ENCODE measurements around the gene TBC1D1. TPM values are rescaled to one million over a fixed set of nuclear protein-coding genes. Genes with fewer than 3 reads are reported as not detected.

The TBC1D1 gene
- total RNA-seq, 2 experiments from 2014 or later = 40.7 to 46.5 TPM

- Histone ChIP-seq H3K4me1 (ENCODE audit: insufficient read depth, low read length) (peaks cover 17% of the 10 kb centered on the region), H3K27me3 (ENCODE audit: control insufficient read depth in 1 of 2, insufficient read depth in 2 of 2, low read length in 2 of 2) (no peaks in the 10 kb centered on the region), H3K36me3 (ENCODE audit: insufficient read depth, low read length) (no peaks in the 10 kb centered on the region), H3K9me3 (ENCODE audit: control insufficient read depth in 1 of 2, insufficient read depth in 1 of 2, low read length in 2 of 2) (no peaks in the 10 kb centered on the region), H3K4me3 (ENCODE audit: low read length) (peak overlapping the region; percentile 50), H3K27ac (ENCODE audit: low read depth in 1 of 2, low read length in 2 of 2) (peak overlapping the region; percentile 61 to 74)
- ChIA-PET POLR2A (interaction anchor here (0.6 to 2.7 kb wide), 5 partner anchors 9 to 1441 kb away, joined by 3 to 12 read pairs (median 4); partner anchors contain the start of genes PGM2 and TBC1D1), CTCF (interaction anchor here (0.7 to 1.2 kb wide), 2 partner anchors 14 to 85 kb away, joined by 3 to 4 read pairs; no protein-coding TSS in a partner anchor)
- H3K27me3 Mint-ChIP-seq = no peaks in the 10 kb centered on the region
- H3K27ac Mint-ChIP-seq = peak overlapping the region; percentile 78
- H3K36me3 Mint-ChIP-seq (ENCODE audit: low read depth) = no peaks in the 10 kb centered on the region
- DNase-seq (peak; percentile 56 to 90 (median 74)), ATAC-seq (ENCODE audit: poor library complexity) (peak; percentile 83)
- H3K4me1 Mint-ChIP-seq (ENCODE audit: low read depth) = peaks cover 28% of the 10 kb centered on the region
- H3K4me3 Mint-ChIP-seq = peak overlapping the region; percentile 83
- H3K9me3 Mint-ChIP-seq = no peaks in the 10 kb centered on the region
- no peak for TF ChIP-seq CTCF (IDR thresholded peaks at IDR 0.05)
- intact Hi-C loops (cut with DNase I, micrococcal nuclease) = loop anchor here (1.0 to 10.0 kb wide), 7 partner anchors 85 to 1378 kb away; partner anchors contain the start of genes PGM2 (in 2 of the 2), RELL1 (in 2 of the 2) and TBC1D1 (in 1 of the 2)
Measured at GRCh38 chr4:37976991-37977470, 86.1 kb downstream of the TBC1D1 start.

- ATAC-seq (ENCODE audit: poor library complexity) (peak; percentile 79), DNase-seq (peak; percentile 58 to 91 (median 72))
- Histone ChIP-seq H3K27me3 (ENCODE audit: control insufficient read depth in 1 of 2, insufficient read depth in 2 of 2, low read length in 2 of 2) (no peaks in the 10 kb centered on the region), H3K36me3 (ENCODE audit: insufficient read depth, low read length) (no peaks in the 10 kb centered on the region), H3K27ac (ENCODE audit: low read depth in 1 of 2, low read length in 2 of 2) (peak overlapping the region; percentile 33 to 74), H3K4me3 (ENCODE audit: low read length) (peak overlapping the region; percentile 50), H3K9me3 (ENCODE audit: control insufficient read depth in 1 of 2, insufficient read depth in 1 of 2, low read length in 2 of 2) (no peaks in the 10 kb centered on the region), H3K4me1 (ENCODE audit: insufficient read depth, low read length) (peaks cover 17% of the 10 kb centered on the region)
- H3K27me3 Mint-ChIP-seq = no peaks in the 10 kb centered on the region
- intact Hi-C loops (cut with DNase I, micrococcal nuclease) = loop anchor here (1.0 to 10.0 kb wide), 9 partner anchors 85 to 1377 kb away; partner anchors contain the start of genes PGM2 (in 2 of the 2), RELL1 (in 2 of the 2) and TBC1D1 (in 2 of the 2)
- peak; percentile 73 for TF ChIP-seq CTCF (IDR thresholded peaks at IDR 0.05)
- H3K4me1 Mint-ChIP-seq (ENCODE audit: low read depth) = peaks cover 35% of the 10 kb centered on the region
- ChIA-PET CTCF (interaction anchor here (0.7 to 1.1 kb wide), 3 partner anchors 56 to 117 kb away, joined by 3 read pairs; no protein-coding TSS in a partner anchor), POLR2A (interaction anchor here (0.6 to 2.7 kb wide), 4 partner anchors 10 to 1441 kb away, joined by 3 to 12 read pairs (median 7); partner anchors contain the start of genes PGM2 and TBC1D1)
- H3K4me3 Mint-ChIP-seq = peak overlapping the region; percentile 91
- H3K27ac Mint-ChIP-seq = peak overlapping the region; percentile 84
- H3K36me3 Mint-ChIP-seq (ENCODE audit: low read depth) = no peaks in the 10 kb centered on the region
- H3K9me3 Mint-ChIP-seq = no peaks in the 10 kb centered on the region
Measured at GRCh38 chr4:37977471-37978247, 86.8 kb downstream of the TBC1D1 start.

DNA sequence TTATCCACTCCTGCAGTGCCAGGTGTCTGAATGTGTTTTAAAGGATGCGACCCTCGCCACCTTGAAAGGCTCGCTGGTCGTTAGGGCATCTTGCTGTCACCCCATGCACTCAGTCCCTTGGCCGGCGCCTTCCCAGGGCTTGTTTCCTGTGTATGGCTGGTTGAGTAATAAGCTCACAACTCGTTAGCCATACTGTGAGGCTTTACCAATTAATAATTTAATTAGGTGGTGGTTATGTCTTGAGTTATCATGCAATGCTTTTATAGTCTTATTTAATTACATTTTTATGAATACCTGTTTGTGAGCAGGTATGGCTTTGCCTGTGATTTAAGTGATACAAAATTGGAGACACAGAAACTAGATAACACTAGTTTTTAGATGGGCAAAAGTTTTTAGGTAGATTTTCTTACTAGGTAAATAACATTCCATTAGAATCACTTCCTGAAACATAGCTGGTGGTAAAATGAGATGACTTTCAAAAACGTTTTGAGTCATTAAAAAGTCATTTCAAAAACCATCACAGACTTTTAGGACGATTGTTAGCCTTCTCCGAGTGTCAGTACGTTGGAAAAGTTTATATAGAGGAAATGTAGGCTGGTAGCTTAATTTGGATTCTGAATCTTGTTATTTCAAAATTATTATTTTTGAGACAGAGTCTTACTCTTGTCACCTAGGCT lies 87.5 kb downstream of the TBC1D1 start:
- no peaks in the 10 kb centered on the region for H3K9me3 Mint-ChIP-seq
- H3K4me1 Mint-ChIP-seq (ENCODE audit: low read depth) = peaks cover 37% of the 10 kb centered on the region
- peak in 3 of 14 experiments; percentile 26 to 38 (median 34) for DNase-seq
- peak overlapping the region; percentile 91 for H3K4me3 Mint-ChIP-seq
- intact Hi-C loops (cut with DNase I, micrococcal nuclease) = loop anchor here (2.0 to 10.0 kb wide), 7 partner anchors 86 to 1376 kb away; partner anchors contain the start of genes PGM2 (in 2 of the 2), TBC1D1 (in 2 of the 2) and RELL1 (in 1 of the 2)
- Histone ChIP-seq H3K27ac (ENCODE audit: low read depth in 1 of 2, low read length in 2 of 2) (no peak overlapping the region), H3K36me3 (ENCODE audit: insufficient read depth, low read length) (peaks cover under 1% of the 10 kb centered on the region), H3K27me3 (ENCODE audit: control insufficient read depth in 1 of 2, insufficient read depth in 2 of 2, low read length in 2 of 2) (no peaks in the 10 kb centered on the region), H3K4me3 (ENCODE audit: low read length) (peak overlapping the region; percentile 50), H3K4me1 (ENCODE audit: insufficient read depth, low read length) (peaks cover 17% of the 10 kb centered on the region), H3K9me3 (ENCODE audit: control insufficient read depth in 1 of 2, insufficient read depth in 1 of 2, low read length in 2 of 2) (no peaks in the 10 kb centered on the region)
- ATAC-seq (ENCODE audit: poor library complexity) = no peak
- no peak for TF ChIP-seq CTCF (IDR thresholded peaks at IDR 0.05)
- H3K27ac Mint-ChIP-seq = peak overlapping the region; percentile 84
- ChIA-PET CTCF (interaction anchor here (0.8 to 1.1 kb wide), 2 partner anchors 57 to 118 kb away, joined by 3 read pairs; no protein-coding TSS in a partner anchor), POLR2A (interaction anchor here (1.7 to 2.7 kb wide), 2 partner anchors 87 to 152 kb away, joined by 10 to 12 read pairs; partner anchors contain the start of genes PGM2 and TBC1D1)
- H3K36me3 Mint-ChIP-seq (ENCODE audit: low read depth) = no peaks in the 10 kb centered on the region
- no peaks in the 10 kb centered on the region for H3K27me3 Mint-ChIP-seq

Measured in CD4-positive, alpha-beta T cell (primary cell).